WERI-Rb-1 (cell line): ENCODE measurements around the gene ELP6.

Source experiments
- DNase-seq: peaks from one replicate; pipeline ENCODE4 v3.0.0-alpha.2; 2020
- H3K27ac ChIP-seq: fragments of 250-450 bp; sonication (Bioruptor Pico); 2 replicates; pipeline ENCODE4 v1.5.1; 2020; ENCODE audit warnings: mild to moderate bottlenecking, moderate library complexity
- H3K27me3 ChIP-seq: fragments of 250-450 bp; sonication (Bioruptor Pico); 2 replicates; pipeline ENCODE4 v1.5.1; 2021; ENCODE audit warnings: mild to moderate bottlenecking, low read depth, moderate library complexity; ENCODE audit not compliant: insufficient read depth, severe bottlenecking
- H3K36me3 ChIP-seq: fragments of 250-450 bp; sonication (Bioruptor Pico); 2 replicates; pipeline ENCODE4 v1.5.1; 2020; ENCODE audit warnings: mild to moderate bottlenecking, moderate library complexity
- H3K4me3 ChIP-seq: 2 replicates; pipeline ENCODE4 v1.5.1; 2011; ENCODE audit warnings: low read depth, mild to moderate bottlenecking, control low read depth, low read length
- H3K9me3 ChIP-seq: fragments of 250-450 bp; sonication (Bioruptor Pico); 2 replicates; pipeline ENCODE4 v1.5.1; 2021; ENCODE audit warnings: mild to moderate bottlenecking, moderate library complexity; ENCODE audit not compliant: severe bottlenecking
- TF ChIP-seq, protein P1 (sequence below): IDR thresholded peaks from 2 replicates; pipeline ENCODE4 v1.5.1; 2011; ENCODE audit warnings: low read depth, mild to moderate bottlenecking, control low read depth, inconsistent platforms, low read length

ELP6 gene

DNA sequence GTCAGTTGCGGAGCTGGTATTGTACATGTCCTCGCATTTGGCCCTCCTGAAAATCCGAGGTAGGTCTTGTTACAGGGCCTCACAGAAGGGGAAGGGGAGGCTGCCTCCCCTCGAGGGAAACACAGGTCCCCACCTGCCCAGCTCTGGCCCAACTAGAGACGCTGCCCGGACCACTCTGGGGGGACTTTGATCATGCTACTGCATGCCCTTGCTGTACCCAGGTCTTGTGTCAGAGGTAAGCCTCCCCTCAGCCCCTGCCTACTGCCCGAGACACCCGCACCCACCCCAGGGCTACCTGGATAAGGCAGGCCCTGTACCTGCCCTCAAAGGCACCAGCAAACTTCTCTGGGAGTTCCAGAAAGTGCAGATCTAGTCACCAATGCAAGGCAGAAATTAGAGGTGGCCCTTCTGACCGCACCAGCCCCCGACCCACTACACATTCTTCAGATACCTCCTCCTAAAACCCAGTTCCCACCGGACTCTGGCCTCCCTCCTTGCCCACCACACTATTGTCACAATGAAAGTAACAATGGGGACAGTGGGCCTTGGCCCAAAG lies 36.8 kb downstream of the ELP6 start:
- DNase-seq, result no peak
- TF ChIP-seq, protein P1, sequence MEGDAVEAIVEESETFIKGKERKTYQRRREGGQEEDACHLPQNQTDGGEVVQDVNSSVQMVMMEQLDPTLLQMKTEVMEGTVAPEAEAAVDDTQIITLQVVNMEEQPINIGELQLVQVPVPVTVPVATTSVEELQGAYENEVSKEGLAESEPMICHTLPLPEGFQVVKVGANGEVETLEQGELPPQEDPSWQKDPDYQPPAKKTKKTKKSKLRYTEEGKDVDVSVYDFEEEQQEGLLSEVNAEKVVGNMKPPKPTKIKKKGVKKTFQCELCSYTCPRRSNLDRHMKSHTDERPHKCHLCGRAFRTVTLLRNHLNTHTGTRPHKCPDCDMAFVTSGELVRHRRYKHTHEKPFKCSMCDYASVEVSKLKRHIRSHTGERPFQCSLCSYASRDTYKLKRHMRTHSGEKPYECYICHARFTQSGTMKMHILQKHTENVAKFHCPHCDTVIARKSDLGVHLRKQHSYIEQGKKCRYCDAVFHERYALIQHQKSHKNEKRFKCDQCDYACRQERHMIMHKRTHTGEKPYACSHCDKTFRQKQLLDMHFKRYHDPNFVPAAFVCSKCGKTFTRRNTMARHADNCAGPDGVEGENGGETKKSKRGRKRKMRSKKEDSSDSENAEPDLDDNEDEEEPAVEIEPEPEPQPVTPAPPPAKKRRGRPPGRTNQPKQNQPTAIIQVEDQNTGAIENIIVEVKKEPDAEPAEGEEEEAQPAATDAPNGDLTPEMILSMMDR, result no peak
- H3K36me3 ChIP-seq, result peaks cover 3% of the 10 kb centered on the region; the same call in 1 of the 2 replicates
- H3K9me3 ChIP-seq, result no peaks in the 10 kb centered on the region
- no peak overlapping the region for H3K4me3 ChIP-seq
- H3K27me3 ChIP-seq, result no peaks in the 10 kb centered on the region
- no peak overlapping the region for H3K27ac ChIP-seq

DNA sequence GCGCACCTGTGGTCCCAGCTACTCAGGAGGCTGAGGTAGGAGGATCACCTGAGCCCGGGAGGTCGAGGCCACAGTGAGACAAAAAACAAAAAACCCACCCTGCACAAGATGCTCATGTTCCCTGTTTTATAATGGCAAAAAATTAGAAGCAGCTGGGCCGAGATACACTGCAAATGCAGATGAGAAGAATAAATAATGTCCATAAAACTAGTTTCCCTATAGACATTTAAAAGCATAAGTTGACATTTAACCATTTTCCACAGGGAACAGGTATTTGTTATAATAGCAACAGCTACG lies 37.2 kb downstream of the ELP6 start:
- TF ChIP-seq, protein P1, result no peak
- H3K4me3 ChIP-seq, result peak overlapping the region; percentile 32
- no peak for DNase-seq

DNA sequence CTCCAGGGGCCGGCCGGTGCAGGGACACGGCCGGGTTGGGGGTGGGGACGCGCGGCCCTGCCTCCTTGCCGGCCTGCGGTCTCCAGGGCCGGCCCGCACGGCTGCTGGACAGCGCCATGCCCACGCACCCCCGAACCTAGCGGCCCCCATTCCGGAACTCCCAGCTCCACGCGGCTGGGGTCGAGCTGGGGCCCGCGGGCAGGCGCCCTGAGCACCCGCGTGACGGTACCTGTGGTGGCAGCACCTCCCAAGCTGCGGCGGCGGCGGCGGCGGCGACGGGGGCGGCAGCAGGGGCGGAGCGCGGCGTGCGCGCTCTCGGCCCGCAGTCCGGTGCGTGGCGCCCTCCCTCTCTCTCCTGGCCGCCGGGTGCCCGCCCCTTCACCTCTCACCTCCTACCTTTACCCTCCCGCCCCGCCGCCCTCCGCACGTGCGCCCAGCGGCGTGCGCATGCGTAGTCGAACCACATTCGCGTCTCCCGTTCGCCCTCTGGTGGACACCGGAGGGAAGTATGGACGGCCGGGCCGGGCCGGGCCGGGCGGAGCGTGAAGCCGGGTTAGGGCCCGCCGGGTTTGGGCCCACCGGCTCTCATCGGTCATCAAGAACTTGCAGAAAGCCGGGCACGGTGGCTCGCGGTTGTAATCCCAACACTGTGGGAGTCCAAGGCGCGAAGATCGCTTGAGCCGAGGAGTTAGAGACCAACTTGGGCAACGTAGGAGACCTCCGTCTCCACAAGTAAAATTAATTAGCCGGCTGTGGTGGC lies 37.8 kb downstream of the ELP6 start, which contains the start of gene SCAP:
SCAP (minus strand) TSS at position 372 of the 760 bp plus-strand sequence. CDS start 32,948 bp downstream, outside the sequence.
- peak; percentile 95 for DNase-seq
- Histone ChIP-seq H3K27ac (peak within 1 kb of the TSS; percentile 71), H3K9me3 (no peaks in the 10 kb centered on the region), H3K27me3 (no peaks in the 10 kb centered on the region), H3K4me3 (peak within 1 kb of the TSS; percentile 78), H3K36me3 (peaks cover 3% of the 10 kb centered on the region; the same call in 1 of the 2 replicates)
- TF ChIP-seq, protein P1, result peak; percentile 78

More for the DNA sequence above, 37.2 kb downstream of the ELP6 start:
- H3K27ac ChIP-seq, result peak overlapping the region; percentile 46; the same call in 1 of the 2 replicates
- H3K27me3 ChIP-seq, result no peaks in the 10 kb centered on the region
- peaks cover 3% of the 10 kb centered on the region; the same call in 1 of the 2 replicates for H3K36me3 ChIP-seq
- H3K9me3 ChIP-seq, result no peaks in the 10 kb centered on the region

DNA sequence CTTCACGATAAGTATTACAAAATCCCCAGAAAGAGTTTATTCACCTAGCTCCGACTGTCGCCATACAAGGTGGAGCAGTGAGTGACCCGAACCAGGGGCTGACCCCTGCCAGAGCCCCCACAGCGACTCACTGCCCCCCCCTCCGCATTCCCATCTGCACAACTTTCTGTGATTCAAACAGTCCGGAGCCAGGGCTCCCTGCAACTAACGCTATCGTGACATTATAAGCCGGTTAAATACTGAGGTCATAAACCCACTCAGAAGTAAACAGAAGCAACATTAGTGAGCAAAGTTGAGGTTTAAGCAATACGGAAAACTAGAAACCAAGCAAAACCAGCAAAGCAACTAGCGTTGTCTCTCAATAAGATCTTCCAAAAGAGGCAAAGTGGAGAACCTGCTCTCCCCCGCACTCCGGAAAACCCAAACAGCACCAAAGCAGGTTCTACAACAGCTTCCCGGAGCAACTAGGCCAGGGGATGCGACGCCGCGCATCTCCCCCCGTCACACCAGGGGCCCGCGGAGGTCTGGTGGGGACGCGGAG lies 38.4 kb downstream of the ELP6 start:
- H3K36me3 ChIP-seq, result peaks cover 3% of the 10 kb centered on the region; the same call in 1 of the 2 replicates
- TF ChIP-seq, protein P1, result no peak
- peak; percentile 19 for DNase-seq
- no peaks in the 10 kb centered on the region for H3K9me3 ChIP-seq
- peak overlapping the region; percentile 71 for H3K27ac ChIP-seq
- no peaks in the 10 kb centered on the region for H3K27me3 ChIP-seq
- peak overlapping the region; percentile 78 for H3K4me3 ChIP-seq

DNA sequence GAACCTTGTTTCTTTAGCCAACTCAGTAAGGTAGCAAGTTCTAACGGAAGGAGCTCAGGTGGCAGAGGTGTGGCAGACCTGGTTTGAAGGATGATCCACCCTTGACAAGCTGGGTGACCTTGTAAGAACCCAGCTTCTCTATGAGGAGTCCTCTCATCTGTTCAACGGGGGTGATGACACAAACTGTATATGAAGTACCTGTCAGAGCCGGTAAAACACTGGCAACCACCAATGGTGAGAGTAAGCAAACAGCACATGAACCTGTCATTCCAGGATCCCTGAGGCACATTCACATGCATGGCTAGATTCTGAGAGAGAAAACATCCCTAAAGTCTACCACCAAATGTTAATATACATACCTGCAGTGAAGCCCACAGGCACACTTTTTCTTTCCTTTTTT lies 40.1 kb downstream of the ELP6 start:
- H3K27ac ChIP-seq, result no peak overlapping the region
- TF ChIP-seq, protein P1, result no peak
- peaks cover 3% of the 10 kb centered on the region; the same call in 1 of the 2 replicates for H3K36me3 ChIP-seq
- DNase-seq, result no peak
- no peak overlapping the region for H3K4me3 ChIP-seq
- peaks cover 4% of the 10 kb centered on the region for H3K9me3 ChIP-seq
- H3K27me3 ChIP-seq, result no peaks in the 10 kb centered on the region
